SK-N-SH treated with all-trans-retinoic acid at 6 μM for 48 hours (cell line): ENCODE results near the gene SPATA21.

ENCODE experiments used
- ATAC-seq: fragments of 200-7000 bp; cut with Tn5 transposase; 3 replicates; pipeline ENCODE4 v1.9.1; 2020; ENCODE audit warnings: mild to moderate bottlenecking, moderate library complexity
- ARNTL ChIP-seq: fragments of 450-650 bp; formaldehyde crosslinking; IDR thresholded peaks from 2 replicates; pipeline ENCODE4 v1.5.0; 2020; ENCODE audit warnings: low read depth, mild to moderate bottlenecking, moderate library complexity, borderline replicate concordance
- BACH2 ChIP-seq: fragments of 250-450 bp; sonication (Bioruptor Pico); IDR thresholded peaks from 2 replicates; pipeline ENCODE4 v1.9.0; 2021; ENCODE audit warnings: mild to moderate bottlenecking, borderline replicate concordance
- CREB5 ChIP-seq: fragments of 250-450 bp; sonication (Bioruptor Pico); IDR thresholded peaks from 2 replicates; pipeline ENCODE4 v1.5.1; 2020; ENCODE audit warnings: low read depth, mild to moderate bottlenecking, moderate library complexity
- CSDC2 ChIP-seq: fragments of 250-450 bp; sonication (Bioruptor Pico); IDR thresholded peaks from 2 replicates; pipeline ENCODE4 v1.5.0; 2020; ENCODE audit warnings: mild to moderate bottlenecking, moderate library complexity
- CSRNP3 ChIP-seq: fragments of 250-450 bp; sonication (Bioruptor Pico); IDR thresholded peaks from 2 replicates; pipeline ENCODE4 v1.5.1; 2021; ENCODE audit warnings: mild to moderate bottlenecking, moderate library complexity
- ESRRG ChIP-seq: fragments of 250-450 bp; sonication (Bioruptor Pico); IDR thresholded peaks from 2 replicates; pipeline ENCODE4 v1.6.1; 2021; ENCODE audit warnings: mild to moderate bottlenecking
- GLIS3 ChIP-seq: fragments of 250-450 bp; sonication (Bioruptor Pico); IDR thresholded peaks from 2 replicates; pipeline ENCODE4 v1.5.0; 2020; ENCODE audit warnings: mild to moderate bottlenecking, moderate library complexity
- OSR1 ChIP-seq: fragments of 250-450 bp; sonication (Bioruptor Pico); IDR thresholded peaks from 2 replicates; pipeline ENCODE4 v1.8.0; 2022; ENCODE audit warnings: moderate library complexity, mild to moderate bottlenecking, inconsistent platforms
- PATZ1 ChIP-seq: fragments of 250-450 bp; sonication (Bioruptor Pico); IDR thresholded peaks from 2 replicates; pipeline ENCODE4 v1.8.0; 2020; ENCODE audit warnings: mild to moderate bottlenecking, moderate library complexity, borderline replicate concordance
- PPARA ChIP-seq: fragments of 250-450 bp; sonication (Bioruptor Pico); IDR thresholded peaks from 2 replicates; pipeline ENCODE4 v1.5.0; 2020; ENCODE audit warnings: mild to moderate bottlenecking, borderline replicate concordance
- RARB ChIP-seq: fragments of 250-450 bp; sonication (Bioruptor Pico); IDR thresholded peaks from 2 replicates; pipeline ENCODE4 v1.8.0; 2021; ENCODE audit warnings: mild to moderate bottlenecking, moderate library complexity
- SNAI2 ChIP-seq: fragments of 250-450 bp; sonication (Bioruptor Pico); IDR thresholded peaks from 2 replicates; pipeline ENCODE4 v1.5.0; 2020; ENCODE audit warnings: mild to moderate bottlenecking, moderate library complexity
- TCF4 ChIP-seq: fragments of 250-450 bp; sonication (Bioruptor Pico); IDR thresholded peaks from 2 replicates; pipeline ENCODE4 v1.8.0; 2021; ENCODE audit warnings: mild to moderate bottlenecking, moderate library complexity, borderline replicate concordance
- TOX ChIP-seq: fragments of 250-450 bp; sonication (Bioruptor Pico); IDR thresholded peaks from 2 replicates; pipeline ENCODE4 v1.8.0; 2021; ENCODE audit warnings: mild to moderate bottlenecking, moderate library complexity, borderline replicate concordance
- TSHZ2 ChIP-seq: fragments of 250-450 bp; sonication (Bioruptor Pico); IDR thresholded peaks from 2 replicates; pipeline ENCODE4 v1.5.0; 2020; ENCODE audit warnings: mild to moderate bottlenecking, moderate library complexity
- ZC3H10 ChIP-seq: fragments of 250-450 bp; sonication (Bioruptor Pico); IDR thresholded peaks from 2 replicates; pipeline ENCODE4 v1.5.1; 2021; ENCODE audit warnings: mild to moderate bottlenecking, moderate library complexity
- ZFP3 ChIP-seq: fragments of 250-450 bp; sonication (Bioruptor Pico); IDR thresholded peaks from 2 replicates; pipeline ENCODE4 v1.5.0; 2020; ENCODE audit warnings: mild to moderate bottlenecking, moderate library complexity
- ZFP30 ChIP-seq: fragments of 450-650 bp; formaldehyde crosslinking; IDR thresholded peaks from 2 replicates; pipeline ENCODE4 v1.5.0; 2022; ENCODE audit warnings: mild to moderate bottlenecking, moderate library complexity
- ZNF565 ChIP-seq: fragments of 450-650 bp; formaldehyde crosslinking; conservative IDR thresholded peaks from 2 replicates; pipeline ENCODE4 v1.5.0; 2020; ENCODE audit warnings: low read depth, mild to moderate bottlenecking, moderate library complexity
- ZNF70 ChIP-seq: fragments of 450-650 bp; formaldehyde crosslinking; IDR thresholded peaks from 2 replicates; pipeline ENCODE4 v1.5.0; 2020; ENCODE audit warnings: mild to moderate bottlenecking, moderate library complexity
- ZNF8 ChIP-seq: fragments of 450-650 bp; formaldehyde crosslinking; IDR thresholded peaks from 2 replicates; pipeline ENCODE4 v1.5.0; 2020; ENCODE audit warnings: mild to moderate bottlenecking, moderate library complexity

SPATA21 gene

GRCh38 chr1:16420424-16421118, 16.7 kb downstream of the SPATA21 start:
- TF ChIP-seq BACH2: no peak
- TF ChIP-seq ESRRG (CRISPR knock-in tag): no peak
- no peak for TF ChIP-seq TOX (CRISPR knock-in tag)
- no peak for TF ChIP-seq PPARA (CRISPR knock-in tag)
- TF ChIP-seq ZFP3 (CRISPR knock-in tag): no peak
- TF ChIP-seq, all 23 proteins: peak for 0
- no peak; the same call in 1 of the 3 replicates for ATAC-seq

GRCh38 chr1:16418823-16419425, 18.3 kb downstream of the SPATA21 start:
- ATAC-seq: no peak
- no peak for TF ChIP-seq PPARA (CRISPR knock-in tag)
- TF ChIP-seq ARNTL (CRISPR knock-in tag): no peak
- TF ChIP-seq ZC3H10: no peak
- TF ChIP-seq CSRNP3 (CRISPR knock-in tag): no peak
- TF ChIP-seq ZNF70: no peak
- no peak for TF ChIP-seq PATZ1
- no peak for TF ChIP-seq GLIS3 (CRISPR knock-in tag)

- TF ChIP-seq ZNF70 (no peak), PPARA (CRISPR knock-in tag) (no peak), BACH2 (no peak), ZFP3 (CRISPR knock-in tag) (no peak), ZNF8 (no peak), TCF4 (CRISPR knock-in tag) (no peak), CSDC2 (CRISPR knock-in tag) (no peak), ZC3H10 (no peak), PATZ1 (no peak), CREB5 (CRISPR knock-in tag) (no peak), ZFP30 (CRISPR knock-in tag) (no peak), OSR1 (CRISPR knock-in tag) (no peak), RARB (CRISPR knock-in tag) (no peak), ZNF565 (CRISPR knock-in tag) (no peak)
- ATAC-seq: no peak
Observed at GRCh38 chr1:16413191-16413590, 24.0 kb downstream of the SPATA21 start.

GRCh38 chr1:16410803-16411202, 26.4 kb downstream of the SPATA21 start:
- TF ChIP-seq ARNTL (CRISPR knock-in tag) (no peak), CSDC2 (CRISPR knock-in tag) (no peak), ZFP30 (CRISPR knock-in tag) (no peak), TOX (CRISPR knock-in tag) (no peak), TSHZ2 (CRISPR knock-in tag) (no peak), OSR1 (CRISPR knock-in tag) (no peak), CREB5 (CRISPR knock-in tag) (no peak), TCF4 (CRISPR knock-in tag) (no peak), ZC3H10 (no peak), RARB (CRISPR knock-in tag) (no peak), SNAI2 (CRISPR knock-in tag) (no peak), PPARA (CRISPR knock-in tag) (no peak), GLIS3 (CRISPR knock-in tag) (no peak)
- TF ChIP-seq, all 23 proteins: peak for 0
- ATAC-seq: no peak
